Esophagus muscularis mucosa (tissue), 4 donors: ENCODE results near the gene PEX5L. TPM values are rescaled to one million over a fixed set of nuclear protein-coding genes. Genes with fewer than 3 reads are reported as not detected.

Source experiments
- DNase-seq: peaks from one replicate; pipeline ENCODE4 v3.0.0-alpha.2; 2017; ENCODE audit errors: extremely low spot score
- H3K27ac ChIP-seq, 4 donors: fragments of 200-600 bp; sonication (generic); replicated peaks in 1 of 4; 1 replicate in 3 of 4; 2 replicates in 1 of 4; pipeline ENCODE4 v1.5.1; 2016 to 2019; ENCODE audit warnings: mild to moderate bottlenecking in 1 of 4
- H3K27me3 ChIP-seq, 4 donors: fragments of 200-600 bp; sonication (generic); one replicate each; pipeline versions ENCODE4 v1.5.1 to v1.6.0; 2016 to 2019
- H3K36me3 ChIP-seq, 4 donors: fragments of 200-600 bp; sonication (generic); one replicate each; pipeline ENCODE4 v1.5.1; 2016 to 2019
- H3K4me1 ChIP-seq, 4 donors: fragments of 200-600 bp; sonication (generic); one replicate each; pipeline ENCODE4 v1.5.1; 2016 to 2019
- H3K4me3 ChIP-seq, 4 donors: fragments of 200-600 bp; sonication (generic); 1 replicate in 2 of 4; 2 replicates in 2 of 4; pipeline ENCODE4 v1.5.1; 2016 to 2019; ENCODE audit warnings: mild to moderate bottlenecking in 4 of 4, moderate library complexity in 1 of 4
- H3K9me3 ChIP-seq, 4 donors: fragments of 200-600 bp; sonication (generic); 1 replicate in 3 of 4; 2 replicates in 1 of 4; pipeline ENCODE4 v1.5.1; 2016 to 2019
- CTCF ChIP-seq, 3 experiments: fragments of 200-600 bp in 2 of 3; fragments of 450-650 bp in 1 of 3; sonication (generic) in 2 of 3; IDR thresholded peaks; one replicate each; pipeline ENCODE4 v1.5.1; 2017 to 2019; ENCODE audit warnings: antibody characterized with exemption in 3 of 3, mild to moderate bottlenecking in 2 of 3, moderate library complexity in 1 of 3
- EP300 ChIP-seq: sonication (generic); formaldehyde crosslinking; IDR thresholded peaks from one replicate; pipeline ENCODE4 v1.6.1; 2017; ENCODE audit warnings: antibody characterized with exemption
- POLR2A ChIP-seq: fragments of 450-650 bp; IDR thresholded peaks from one replicate; pipeline ENCODE4 v1.6.1; 2017; ENCODE audit warnings: antibody characterized with exemption, moderate library complexity, mild to moderate bottlenecking, low read depth
- POLR2AphosphoS5 ChIP-seq, 2 donors: sonication (generic); formaldehyde crosslinking; IDR thresholded peaks; one replicate each; pipeline ENCODE4 v1.6.1; 2017; ENCODE audit warnings: antibody characterized with exemption in 2 of 2
- WGBS: methylation state at CpG from one replicate; pipeline ENCODE4 v1.1.5; 2018; 5-methylcytosine and 5-hydroxymethylcytosine counted together
- intact Hi-C: fragments of 100-400 bp; cut with DNase I; formaldehyde crosslinking; loops from one replicate; pipeline ENCODE4 v1.15.1; 2023
- total RNA-seq, 4 donors: library from RNA; depleted of rRNA; stranded (reverse); fragments of >200 nt; gene quantifications; one replicate each; pipeline versions ENCODE4 v1.1.0 to v1.2.1, GENCODE V29; 2016

Gene PEX5L
- total RNA-seq, 4 donors from 2014 or later = 0.06 to 0.78 TPM; not detected in 2

GRCh38 chr3:179981646-179982045, 55.1 kb downstream of the PEX5L start:
- H3K4me1 ChIP-seq = no peaks in the 10 kb centered on the region
- intact Hi-C loops = no loop called here
- TF ChIP-seq EP300 (no peak), POLR2AphosphoS5 (IDR thresholded peaks at IDR 0.05) (no peak), CTCF (IDR thresholded peaks at IDR 0.05) (no peak), POLR2A (no peak)
- no peak for DNase-seq
- H3K4me3 ChIP-seq = no peak overlapping the region
- H3K27me3 ChIP-seq = peaks cover 0 to 4% (median 0%) of the 10 kb centered on the region in 4 donors
- H3K9me3 ChIP-seq = no peaks in the 10 kb centered on the region
- no peak overlapping the region for H3K27ac ChIP-seq
- H3K36me3 ChIP-seq = no peaks in the 10 kb centered on the region

DNA sequence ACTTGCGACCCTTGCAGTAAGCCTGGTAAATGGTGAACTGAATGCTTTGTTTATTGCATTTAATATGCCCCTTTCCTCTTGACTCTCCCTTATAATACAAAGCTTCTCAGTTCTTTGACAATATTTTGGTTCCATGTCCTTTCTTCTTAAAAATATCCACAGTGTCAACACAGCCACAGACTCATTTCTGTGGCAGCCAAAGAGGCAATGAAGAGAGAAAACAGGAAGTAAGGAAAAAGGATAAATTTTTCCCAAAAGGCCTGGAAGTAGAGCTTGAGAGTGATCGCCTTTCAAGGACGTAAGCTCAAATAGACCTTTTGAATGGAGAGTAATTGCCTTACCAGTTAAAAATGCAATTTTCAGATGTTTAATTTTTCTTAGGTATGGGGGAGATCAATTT, 59.4 kb downstream of the PEX5L start:
- H3K36me3 ChIP-seq = no peaks in the 10 kb centered on the region
- H3K27ac ChIP-seq = no peak overlapping the region
- peaks cover 0 to 13% (median 0%) of the 10 kb centered on the region in 4 donors for H3K27me3 ChIP-seq
- 46% methylated on average over 3 of the region's 3 CpGs for WGBS
- H3K4me3 ChIP-seq = no peak overlapping the region
- H3K4me1 ChIP-seq = no peaks in the 10 kb centered on the region
- DNase-seq = no peak
- no peak for TF ChIP-seq CTCF (IDR thresholded peaks at IDR 0.05)
- no peak for TF ChIP-seq POLR2A
- no peak for TF ChIP-seq EP300
- no peak for TF ChIP-seq POLR2AphosphoS5 (IDR thresholded peaks at IDR 0.05)
- no peaks in the 10 kb centered on the region for H3K9me3 ChIP-seq
- intact Hi-C loops = no loop called here

DNA sequence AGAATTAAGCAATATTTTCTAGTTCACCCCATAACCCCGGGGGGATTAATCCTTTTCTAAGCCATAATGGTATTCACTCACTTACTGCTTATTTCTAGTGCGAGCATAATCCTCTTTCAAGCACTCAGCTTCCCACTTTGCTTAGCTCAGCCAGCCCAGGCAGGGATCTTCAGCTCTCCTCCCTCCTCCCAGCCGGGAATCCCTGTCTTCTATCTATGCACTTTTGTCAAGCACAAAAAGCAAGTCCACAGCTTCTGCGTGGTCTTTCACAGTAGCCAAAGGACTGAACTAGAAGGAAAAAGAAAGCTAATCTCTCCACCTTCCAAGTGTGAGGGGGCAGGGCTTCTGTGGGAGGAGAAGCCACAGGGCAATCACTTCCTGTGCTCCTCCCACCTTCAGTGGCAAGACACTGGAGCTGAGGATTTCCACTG, 62.8 kb downstream of the PEX5L start:
- TF ChIP-seq POLR2AphosphoS5 (IDR thresholded peaks at IDR 0.05) (no peak), EP300 (no peak), POLR2A (no peak), CTCF (IDR thresholded peaks at IDR 0.05) (no peak)
- Histone ChIP-seq H3K4me1 (no peaks in the 10 kb centered on the region), H3K27me3 (peaks cover 0 to 9% (median 0%) of the 10 kb centered on the region in 4 donors), H3K4me3 (no peak overlapping the region), H3K9me3 (no peaks in the 10 kb centered on the region), H3K27ac (no peak overlapping the region), H3K36me3 (no peaks in the 10 kb centered on the region)
- no peak for DNase-seq
- 41% methylated on average over 4 of the region's 4 CpGs for WGBS
- intact Hi-C loops = no loop called here

GRCh38 chr3:179972881-179973423, 63.8 kb downstream of the PEX5L start:
- Histone ChIP-seq H3K9me3 (no peaks in the 10 kb centered on the region), H3K4me3 (no peak overlapping the region), H3K27me3 (peaks cover 0 to 9% (median 0%) of the 10 kb centered on the region in 4 donors), H3K27ac (no peak overlapping the region), H3K36me3 (no peaks in the 10 kb centered on the region), H3K4me1 (no peaks in the 10 kb centered on the region)
- WGBS = 84% methylated on average over 2 of the region's 2 CpGs
- no peak for TF ChIP-seq POLR2AphosphoS5 (IDR thresholded peaks at IDR 0.05)
- TF ChIP-seq EP300 = no peak
- TF ChIP-seq CTCF (IDR thresholded peaks at IDR 0.05) = no peak
- no peak for TF ChIP-seq POLR2A
- no peak for DNase-seq
- intact Hi-C loops = no loop called here

DNA sequence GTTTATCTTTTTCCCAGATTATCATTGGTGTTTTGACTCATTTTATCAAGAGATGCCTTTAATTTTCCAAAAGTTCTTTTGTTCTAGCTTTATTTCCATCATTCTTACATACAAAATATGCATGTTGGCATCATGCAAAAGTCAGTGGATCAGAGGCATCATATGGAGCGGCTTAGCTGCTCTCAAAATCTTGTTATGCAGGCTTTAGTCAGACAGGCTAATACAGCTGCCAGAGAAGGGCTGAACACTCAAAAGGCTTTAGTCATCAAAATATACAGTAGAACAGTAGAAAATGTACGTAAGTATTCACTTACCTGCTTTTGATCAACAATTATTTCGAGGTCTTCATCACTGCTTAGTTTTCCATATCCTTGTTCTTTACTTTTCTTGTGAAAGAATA, 65.5 kb downstream of the PEX5L start:
- no peaks in the 10 kb centered on the region for H3K9me3 ChIP-seq
- no peak overlapping the region for H3K4me3 ChIP-seq
- intact Hi-C loops = no loop called here
- 66% methylated on average over 3 of the region's 3 CpGs for WGBS
- H3K27ac ChIP-seq = no peak overlapping the region
- H3K4me1 ChIP-seq = no peaks in the 10 kb centered on the region
- H3K36me3 ChIP-seq = no peaks in the 10 kb centered on the region
- DNase-seq = no peak
- H3K27me3 ChIP-seq = peaks cover 0 to 13% (median 0%) of the 10 kb centered on the region in 4 donors
- TF ChIP-seq POLR2A = no peak
- no peak for TF ChIP-seq CTCF (IDR thresholded peaks at IDR 0.05)
- TF ChIP-seq POLR2AphosphoS5 (IDR thresholded peaks at IDR 0.05) = no peak
- no peak for TF ChIP-seq EP300
